RWPE2 (cell line): ENCODE data around the gene MAPK9.

Source experiments
- ATAC-seq: fragments of 200-7000 bp; cut with Tn5 transposase; 3 replicates; pipeline ENCODE4 v1.9.1; 2021; ENCODE audit warnings: low read depth
- DNase-seq: peaks from one replicate; pipeline ENCODE4 v3.0.0-alpha.2; 2020; ENCODE audit warnings: low spot score
- H3K27ac ChIP-seq: fragments of 450-650 bp; 2 replicates; pipeline ENCODE4 v1.5.1; 2017; ENCODE audit warnings: mild to moderate bottlenecking; ENCODE audit not compliant: poor library complexity, severe bottlenecking
- H3K27me3 ChIP-seq: fragments of 250-450 bp; sonication (Bioruptor Pico); 2 replicates; pipeline ENCODE4 v1.5.1; 2021; ENCODE audit warnings: mild to moderate bottlenecking, moderate library complexity; ENCODE audit not compliant: insufficient read depth, poor library complexity, severe bottlenecking
- H3K36me3 ChIP-seq: fragments of 250-450 bp; sonication (Bioruptor Pico); 2 replicates; pipeline ENCODE4 v1.5.1; 2020; ENCODE audit warnings: low read depth, mild to moderate bottlenecking, moderate library complexity
- H3K4me1 ChIP-seq: fragments of 250-450 bp; sonication (Bioruptor Pico); 2 replicates; pipeline ENCODE4 v1.5.1; 2021; ENCODE audit warnings: mild to moderate bottlenecking, moderate library complexity; ENCODE audit not compliant: insufficient read depth, poor library complexity, severe bottlenecking
- H3K4me3 ChIP-seq: fragments of 250-450 bp; sonication (Bioruptor Pico); 2 replicates; pipeline ENCODE4 v1.5.1; 2021; ENCODE audit warnings: mild to moderate bottlenecking, moderate library complexity; ENCODE audit not compliant: severe bottlenecking
- H3K9me3 ChIP-seq: fragments of 250-450 bp; sonication (Bioruptor Pico); 2 replicates; pipeline ENCODE4 v1.5.1; 2021; ENCODE audit warnings: mild to moderate bottlenecking, moderate library complexity; ENCODE audit not compliant: severe bottlenecking
- CTCF ChIP-seq: fragments of 450-650 bp; IDR thresholded peaks from one replicate; pipeline ENCODE4 v1.5.1; 2017; ENCODE audit warnings: mild to moderate bottlenecking, moderate library complexity; ENCODE audit not compliant: poor library complexity, severe bottlenecking

The MAPK9 gene

GRCh38 chr5:180334176-180334575, 42.3 kb upstream of the MAPK9 start:
- H3K27ac ChIP-seq = peak overlapping the region; percentile 9
- no peaks in the 10 kb centered on the region for H3K9me3 ChIP-seq
- H3K27me3 ChIP-seq = no peaks in the 10 kb centered on the region
- no peaks in the 10 kb centered on the region for H3K36me3 ChIP-seq
- peaks cover 29% of the 10 kb centered on the region for H3K4me1 ChIP-seq
- peak; percentile 56 for DNase-seq
- no peak for TF ChIP-seq CTCF
- no peak overlapping the region for H3K4me3 ChIP-seq
- ATAC-seq = no peak

- H3K36me3 ChIP-seq = no peaks in the 10 kb centered on the region
- H3K4me3 ChIP-seq = no peak overlapping the region
- peak; percentile 49 for ATAC-seq
- H3K9me3 ChIP-seq = no peaks in the 10 kb centered on the region
- TF ChIP-seq CTCF = no peak
- H3K27me3 ChIP-seq = no peaks in the 10 kb centered on the region
- peak overlapping the region; percentile 9 for H3K27ac ChIP-seq
- H3K4me1 ChIP-seq = peaks cover 29% of the 10 kb centered on the region
- peak; percentile 70 for DNase-seq
Observed at GRCh38 chr5:180333661-180334060, 41.8 kb upstream of the MAPK9 start.

- no peaks in the 10 kb centered on the region for H3K36me3 ChIP-seq
- no peaks in the 10 kb centered on the region for H3K27me3 ChIP-seq
- no peak overlapping the region for H3K4me3 ChIP-seq
- ATAC-seq (no peak), DNase-seq (no peak)
- TF ChIP-seq CTCF = no peak
- H3K4me1 ChIP-seq = peaks cover 29% of the 10 kb centered on the region
- no peaks in the 10 kb centered on the region for H3K9me3 ChIP-seq
- H3K27ac ChIP-seq = peak overlapping the region; percentile 9
Observed at GRCh38 chr5:180332861-180333260, 41.0 kb upstream of the MAPK9 start.

- Histone ChIP-seq H3K27me3 (no peaks in the 10 kb centered on the region), H3K9me3 (no peaks in the 10 kb centered on the region), H3K4me3 (no peak overlapping the region), H3K36me3 (no peaks in the 10 kb centered on the region), H3K27ac (peak overlapping the region; percentile 71), H3K4me1 (peaks cover 29% of the 10 kb centered on the region)
- TF ChIP-seq CTCF = peak; percentile 36
- ATAC-seq (no peak), DNase-seq (peak; percentile 53)
Observed at GRCh38 chr5:180332051-180332517, 40.2 kb upstream of the MAPK9 start.

- TF ChIP-seq CTCF = no peak
- Histone ChIP-seq H3K36me3 (no peaks in the 10 kb centered on the region), H3K27me3 (no peaks in the 10 kb centered on the region), H3K4me3 (no peak overlapping the region), H3K4me1 (peaks cover 29% of the 10 kb centered on the region), H3K27ac (peak overlapping the region; percentile 71), H3K9me3 (no peaks in the 10 kb centered on the region)
- ATAC-seq (no peak), DNase-seq (peak; percentile 19)
Observed at GRCh38 chr5:180331647-180331950, 39.7 kb upstream of the MAPK9 start.
